ENCODE data around the gene BEND7. TPM values are rescaled to one million over a fixed set of nuclear protein-coding genes. Genes with fewer than 3 reads are reported as not detected.
A peak's percentile ranks its signal among the peaks of the same experiment; 100 is the strongest.

The BEND7 gene
- total and polyA plus RNA-seq, 2 of the 4 experiments (the other 2 are of a cell fraction): 2.3 to 3.5 TPM

GRCh38 chr10:13449296-13449695, 79.5 kb downstream of the BEND7 start:
- peaks cover 4% of the 10 kb centered on the region for H3K36me3 ChIP-seq (ENCODE audit: control insufficient read depth, insufficient read depth, low read length)
- no peak overlapping the region for H3K27ac ChIP-seq (ENCODE audit: insufficient read depth, low read length)
- intact Hi-C loops (cut with micrococcal nuclease): no loop called here
- in situ Hi-C loops (cut with MboI; ENCODE audit: low sequenced_read_pairs): no loop called here
- H3K9me3 ChIP-seq (ENCODE audit: control insufficient read depth, insufficient read depth, low read length): no peaks in the 10 kb centered on the region
- ATAC-seq (ENCODE audit: low read depth) (no peak), DNase-seq (peak; percentile 23)
- H2BK20ac ChIP-seq (ENCODE audit: low read depth, low read length): no peak overlapping the region
- H4K91ac ChIP-seq (ENCODE audit: insufficient read depth, low read depth, low read length): no peak overlapping the region
- no peak overlapping the region for H3K9ac ChIP-seq (ENCODE audit: low read depth, low read length)
- no peaks in the 10 kb centered on the region for H3K79me1 ChIP-seq (ENCODE audit: low read depth in 1 of 2, low read length in 2 of 2)
- H2BK15ac ChIP-seq (ENCODE audit: low read depth, low read length): no peak overlapping the region
- H3K9me1 ChIP-seq (ENCODE audit: insufficient read depth, low read length): 0 out of 2 replicates have a peak, but pooled peaks cover 3% of the 10 kb centered on the region
- ChIA-PET POLR2A (ENCODE audit: unreplicated experiment) (no interaction called here), CTCF (interaction anchor here (1.2 kb wide), 1 partner anchor 9 kb away, joined by 9 read pairs; no protein-coding TSS in a partner anchor)
- H3K4me2 ChIP-seq (ENCODE audit: low read depth, low read length): no peak overlapping the region
- dilution Hi-C loops (cut with HindIII; ENCODE audit: low sequenced_read_pairs, unreplicated experiment): no loop called here
- no peak overlapping the region for H3K4me3 ChIP-seq (ENCODE audit: insufficient read depth, low read depth, low read length)
- H3K4me1 ChIP-seq (ENCODE audit: control insufficient read depth, insufficient read depth, low read length): no peaks in the 10 kb centered on the region
- H3K27me3 ChIP-seq (ENCODE audit: control insufficient read depth, insufficient read depth, low read length): no peaks in the 10 kb centered on the region
- H2AK5ac ChIP-seq (ENCODE audit: low read depth, low read length): no peak overlapping the region
- no peak overlapping the region for H3K56ac ChIP-seq (ENCODE audit: extremely low read depth, insufficient read depth, low read length)
- H3K4ac ChIP-seq (ENCODE audit: low read depth, low read length): no peak overlapping the region
- no peak overlapping the region for H4K5ac ChIP-seq (ENCODE audit: low read depth, low read length)
- no peak overlapping the region for H3K18ac ChIP-seq (ENCODE audit: low read depth, low read length)
- H2BK5ac ChIP-seq (ENCODE audit: low read depth, low read length, poor library complexity, severe bottlenecking): no peak overlapping the region
- no peak for TF ChIP-seq NFE2L2 (IDR thresholded peaks at IDR 0.05; ENCODE audit: low read depth, low read length)
- TF ChIP-seq CTCF (conservative IDR thresholded peaks at IDR 0.05; ENCODE audit: low read depth, low read length): no peak
- TF ChIP-seq SMC3 (IDR thresholded peaks at IDR 0.05; ENCODE audit: low read depth, low read length): no peak
- no peak for TF ChIP-seq MAFK (IDR thresholded peaks at IDR 0.05; ENCODE audit: low read depth, low read length)
- no peaks in the 10 kb centered on the region for H4K20me1 ChIP-seq (ENCODE audit: insufficient read depth, low read length)
- no peak overlapping the region for H2AK9ac ChIP-seq (replicated peaks; ENCODE audit: low read depth, low read length, poor library complexity)
- no peak overlapping the region for H2AFZ ChIP-seq (replicated peaks; ENCODE audit: low read length, poor library complexity)
- H3K23ac ChIP-seq (ENCODE audit: low read depth, low read length): no peak overlapping the region
- BruUV-seq (replicated peaks): no TSS peak
- H2BK120ac ChIP-seq (ENCODE audit: low read depth, low read length): no peak overlapping the region
- no peak overlapping the region for H4K8ac ChIP-seq (ENCODE audit: low read depth in 2 of 2, low read length in 2 of 2)
- H3K14ac ChIP-seq (replicated peaks; ENCODE audit: low read depth, low read length): no peak overlapping the region
- no CpG with 5 or more reads among the region's 7 CpGs for WGBS, 2 experiments (ENCODE audit: extremely low coverage in 2 of 2, insufficient read length in 1 of 2)

All from IMR-90 (cell line).